WTC11 (cell line): ENCODE measurements around the gene AVL9. TPM values are rescaled to one million over a fixed set of nuclear protein-coding genes. Genes with fewer than 3 reads are reported as not detected.
A peak's percentile ranks its signal among the peaks of the same experiment; 100 is the strongest.

ENCODE experiments used
- ATAC-seq: fragments of 200-7000 bp; cut with Tn5 transposase; 2 replicates; pipeline ENCODE4 v1.10.0; 2021; ENCODE audit warnings: mild to moderate bottlenecking, moderate library complexity
- CTCF ChIA-PET: fragments of 300-600 bp; sonication (Branson Sonifier 250); formaldehyde crosslinking; loops from one replicate; lab custom pipeline; 2021; ENCODE audit warnings: antibody characterized with exemption; lab: Charles Lee
- POLR2A ChIA-PET: fragments of 350-600 bp; sonication (Branson Sonifier 250); formaldehyde crosslinking; loops from one replicate; lab custom pipeline; 2021; ENCODE audit warnings: antibody characterized with exemption; lab: Charles Lee
- DNase-seq: peaks from one replicate; pipeline ENCODE4 v3.0.0; 2021; ENCODE audit warnings: low spot score
- H3K27ac Mint-ChIP-seq: 2 replicates; pipeline ENCODE4 v1.8.0; 2021; ENCODE audit warnings: mixed read lengths
- H3K27me3 Mint-ChIP-seq: 2 replicates; pipeline ENCODE4 v1.8.0; 2021; ENCODE audit warnings: low read depth, mild to moderate bottlenecking, moderate library complexity, mixed read lengths
- H3K36me3 Mint-ChIP-seq: 2 replicates; pipeline ENCODE4 v1.8.0; 2021; ENCODE audit warnings: mixed read lengths
- H3K4me1 Mint-ChIP-seq: 2 replicates; pipeline ENCODE4 v1.8.0; 2022; ENCODE audit warnings: mixed read lengths
- H3K4me3 Mint-ChIP-seq: 2 replicates; pipeline ENCODE4 v1.8.0; 2021; ENCODE audit warnings: mild to moderate bottlenecking, moderate library complexity, mixed read lengths
- H3K9me3 Mint-ChIP-seq: 2 replicates; pipeline ENCODE4 v1.8.0; 2021; ENCODE audit warnings: mixed read lengths
- CREB1 ChIP-seq: sonication (generic); formaldehyde crosslinking; IDR thresholded peaks from 2 replicates; pipeline ENCODE4 v1.8.0; 2023; ENCODE audit warnings: mild to moderate bottlenecking, missing genetic modification reagents
- FOXJ3 ChIP-seq: sonication (generic); formaldehyde crosslinking; IDR thresholded peaks from 2 replicates; pipeline ENCODE4 v1.9.0; 2021; ENCODE audit warnings: missing genetic modification reagents, mild to moderate bottlenecking, borderline replicate concordance
- FOXP4 ChIP-seq: sonication (generic); formaldehyde crosslinking; IDR thresholded peaks from 2 replicates; pipeline ENCODE4 v1.8.0; 2022; ENCODE audit warnings: mild to moderate bottlenecking, missing genetic modification reagents
- HMGA2 ChIP-seq: fragments of 250-450 bp; sonication (Bioruptor Pico); IDR thresholded peaks from 2 replicates; pipeline ENCODE4 v1.4.0; 2021; ENCODE audit warnings: mild to moderate bottlenecking, moderate library complexity
- IRF1 ChIP-seq: sonication (generic); formaldehyde crosslinking; IDR thresholded peaks from 2 replicates; pipeline ENCODE4 v1.8.0; 2023; ENCODE audit warnings: missing genetic modification reagents
- MXD4 ChIP-seq: fragments of 250-450 bp; sonication (Bioruptor Pico); IDR thresholded peaks from 2 replicates; pipeline ENCODE4 v1.8.0; 2021; ENCODE audit warnings: mild to moderate bottlenecking, moderate library complexity, borderline replicate concordance
- NR2C2 ChIP-seq: sonication (generic); formaldehyde crosslinking; IDR thresholded peaks from 2 replicates; pipeline ENCODE4 v1.8.0; 2022; ENCODE audit warnings: mild to moderate bottlenecking, missing genetic modification reagents
- OVOL2 ChIP-seq: fragments of 250-450 bp; sonication (Bioruptor Pico); IDR thresholded peaks from 2 replicates; pipeline ENCODE4 v1.9.0; 2021; ENCODE audit warnings: mild to moderate bottlenecking, borderline replicate concordance
- SMAD4 ChIP-seq: sonication (generic); formaldehyde crosslinking; IDR thresholded peaks from 2 replicates; pipeline ENCODE4 v1.8.0; 2022; ENCODE audit warnings: mild to moderate bottlenecking, missing genetic modification reagents
- SP1 ChIP-seq: sonication (generic); formaldehyde crosslinking; conservative IDR thresholded peaks from 2 replicates; pipeline ENCODE4 v1.8.1; 2022; ENCODE audit warnings: missing genetic modification reagents
- TEAD1 ChIP-seq: sonication (generic); formaldehyde crosslinking; IDR thresholded peaks from 2 replicates; pipeline ENCODE4 v1.8.0; 2022; ENCODE audit warnings: mild to moderate bottlenecking, missing genetic modification reagents
- ZNF219 ChIP-seq: sonication (generic); formaldehyde crosslinking; IDR thresholded peaks from 2 replicates; pipeline ENCODE4 v1.8.0; 2023; ENCODE audit warnings: missing genetic modification reagents, mild to moderate bottlenecking, borderline replicate concordance
- total RNA-seq: library from RNA; stranded (reverse); gene quantifications from 3 replicates; pipeline ENCODE4 v1.2.3, GENCODE V29; 2021
- TF ChIP-seq, protein P1 (sequence below): fragments of 250-450 bp; sonication (Bioruptor Pico); conservative IDR thresholded peaks from 2 replicates; pipeline ENCODE4 v1.9.0; 2021; ENCODE audit warnings: mild to moderate bottlenecking
- TF ChIP-seq, protein P2 (sequence below): sonication (generic); formaldehyde crosslinking; conservative IDR thresholded peaks from 2 replicates; pipeline ENCODE4 v1.8.1; 2023; ENCODE audit warnings: mild to moderate bottlenecking, low read depth, missing genetic modification reagents, moderate library complexity
- TF ChIP-seq, protein P3 (sequence below): sonication (generic); formaldehyde crosslinking; IDR thresholded peaks from 2 replicates; pipeline ENCODE4 v1.8.1; 2023; ENCODE audit warnings: mild to moderate bottlenecking, missing genetic modification reagents, borderline replicate concordance
- TF ChIP-seq, protein P4 (sequence below): sonication (generic); formaldehyde crosslinking; IDR thresholded peaks from 2 replicates; pipeline ENCODE4 v1.8.1; 2022; ENCODE audit warnings: mild to moderate bottlenecking, moderate library complexity, missing genetic modification reagents

Gene AVL9
- total RNA-seq, 1 experiment from 2014 or later, result 55.6 TPM

GRCh38 chr7:32561613-32562012 lies 66.3 kb downstream of the AVL9 start (continued):
- TF ChIP-seq IRF1 (CRISPR knock-in tag) (no peak), MXD4 (no peak), SMAD4 (CRISPR knock-in tag) (no peak), FOXJ3 (no peak), HMGA2 (CRISPR knock-in tag) (no peak), ZNF219 (CRISPR knock-in tag) (no peak), NR2C2 (CRISPR knock-in tag) (no peak), TEAD1 (CRISPR knock-in tag) (no peak), CREB1 (no peak), FOXP4 (no peak), SP1 (CRISPR knock-in tag) (no peak)
- TF ChIP-seq, protein P1, sequence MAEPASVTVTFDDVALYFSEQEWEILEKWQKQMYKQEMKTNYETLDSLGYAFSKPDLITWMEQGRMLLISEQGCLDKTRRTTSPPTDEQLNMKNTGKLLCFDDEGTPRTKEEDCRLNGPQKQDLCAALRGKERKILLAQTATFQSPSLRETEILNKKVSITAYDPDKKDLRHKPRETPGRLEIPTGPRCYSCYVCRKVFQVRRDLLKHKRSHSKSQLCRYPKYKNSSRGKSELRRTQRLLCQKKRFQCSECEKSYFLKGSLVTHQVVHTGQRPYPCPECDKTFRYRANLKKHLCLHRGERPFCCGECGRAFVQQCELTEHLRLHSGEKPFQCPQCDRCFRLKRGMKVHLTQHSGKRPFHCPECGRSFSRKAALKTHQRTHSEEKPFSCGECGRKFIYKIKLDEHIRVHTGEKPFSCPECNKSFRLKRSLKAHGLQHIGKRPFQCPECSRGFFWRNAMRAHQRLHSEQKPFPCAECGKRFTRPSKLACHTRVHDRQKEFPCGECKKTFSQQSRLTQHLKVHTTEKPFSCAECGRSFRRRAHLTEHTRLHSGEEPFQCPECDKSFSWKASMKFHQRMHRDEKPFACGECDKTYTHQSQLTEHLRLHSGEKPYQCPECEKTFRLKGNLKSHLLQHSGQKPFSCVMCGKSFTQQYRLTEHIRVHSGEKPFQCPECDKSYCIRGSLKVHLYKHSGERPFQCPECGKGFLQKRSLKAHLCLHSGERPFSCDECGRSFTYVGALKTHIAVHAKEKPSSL (CRISPR knock-in tag), result no peak
- TF ChIP-seq, protein P2, sequence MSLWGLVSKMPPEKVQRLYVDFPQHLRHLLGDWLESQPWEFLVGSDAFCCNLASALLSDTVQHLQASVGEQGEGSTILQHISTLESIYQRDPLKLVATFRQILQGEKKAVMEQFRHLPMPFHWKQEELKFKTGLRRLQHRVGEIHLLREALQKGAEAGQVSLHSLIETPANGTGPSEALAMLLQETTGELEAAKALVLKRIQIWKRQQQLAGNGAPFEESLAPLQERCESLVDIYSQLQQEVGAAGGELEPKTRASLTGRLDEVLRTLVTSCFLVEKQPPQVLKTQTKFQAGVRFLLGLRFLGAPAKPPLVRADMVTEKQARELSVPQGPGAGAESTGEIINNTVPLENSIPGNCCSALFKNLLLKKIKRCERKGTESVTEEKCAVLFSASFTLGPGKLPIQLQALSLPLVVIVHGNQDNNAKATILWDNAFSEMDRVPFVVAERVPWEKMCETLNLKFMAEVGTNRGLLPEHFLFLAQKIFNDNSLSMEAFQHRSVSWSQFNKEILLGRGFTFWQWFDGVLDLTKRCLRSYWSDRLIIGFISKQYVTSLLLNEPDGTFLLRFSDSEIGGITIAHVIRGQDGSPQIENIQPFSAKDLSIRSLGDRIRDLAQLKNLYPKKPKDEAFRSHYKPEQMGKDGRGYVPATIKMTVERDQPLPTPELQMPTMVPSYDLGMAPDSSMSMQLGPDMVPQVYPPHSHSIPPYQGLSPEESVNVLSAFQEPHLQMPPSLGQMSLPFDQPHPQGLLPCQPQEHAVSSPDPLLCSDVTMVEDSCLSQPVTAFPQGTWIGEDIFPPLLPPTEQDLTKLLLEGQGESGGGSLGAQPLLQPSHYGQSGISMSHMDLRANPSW (CRISPR knock-in tag), result no peak
- TF ChIP-seq, protein P3, sequence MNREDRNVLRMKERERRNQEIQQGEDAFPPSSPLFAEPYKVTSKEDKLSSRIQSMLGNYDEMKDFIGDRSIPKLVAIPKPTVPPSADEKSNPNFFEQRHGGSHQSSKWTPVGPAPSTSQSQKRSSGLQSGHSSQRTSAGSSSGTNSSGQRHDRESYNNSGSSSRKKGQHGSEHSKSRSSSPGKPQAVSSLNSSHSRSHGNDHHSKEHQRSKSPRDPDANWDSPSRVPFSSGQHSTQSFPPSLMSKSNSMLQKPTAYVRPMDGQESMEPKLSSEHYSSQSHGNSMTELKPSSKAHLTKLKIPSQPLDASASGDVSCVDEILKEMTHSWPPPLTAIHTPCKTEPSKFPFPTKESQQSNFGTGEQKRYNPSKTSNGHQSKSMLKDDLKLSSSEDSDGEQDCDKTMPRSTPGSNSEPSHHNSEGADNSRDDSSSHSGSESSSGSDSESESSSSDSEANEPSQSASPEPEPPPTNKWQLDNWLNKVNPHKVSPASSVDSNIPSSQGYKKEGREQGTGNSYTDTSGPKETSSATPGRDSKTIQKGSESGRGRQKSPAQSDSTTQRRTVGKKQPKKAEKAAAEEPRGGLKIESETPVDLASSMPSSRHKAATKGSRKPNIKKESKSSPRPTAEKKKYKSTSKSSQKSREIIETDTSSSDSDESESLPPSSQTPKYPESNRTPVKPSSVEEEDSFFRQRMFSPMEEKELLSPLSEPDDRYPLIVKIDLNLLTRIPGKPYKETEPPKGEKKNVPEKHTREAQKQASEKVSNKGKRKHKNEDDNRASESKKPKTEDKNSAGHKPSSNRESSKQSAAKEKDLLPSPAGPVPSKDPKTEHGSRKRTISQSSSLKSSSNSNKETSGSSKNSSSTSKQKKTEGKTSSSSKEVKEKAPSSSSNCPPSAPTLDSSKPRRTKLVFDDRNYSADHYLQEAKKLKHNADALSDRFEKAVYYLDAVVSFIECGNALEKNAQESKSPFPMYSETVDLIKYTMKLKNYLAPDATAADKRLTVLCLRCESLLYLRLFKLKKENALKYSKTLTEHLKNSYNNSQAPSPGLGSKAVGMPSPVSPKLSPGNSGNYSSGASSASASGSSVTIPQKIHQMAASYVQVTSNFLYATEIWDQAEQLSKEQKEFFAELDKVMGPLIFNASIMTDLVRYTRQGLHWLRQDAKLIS (CRISPR knock-in tag), result no peak
- TF ChIP-seq, protein P4, sequence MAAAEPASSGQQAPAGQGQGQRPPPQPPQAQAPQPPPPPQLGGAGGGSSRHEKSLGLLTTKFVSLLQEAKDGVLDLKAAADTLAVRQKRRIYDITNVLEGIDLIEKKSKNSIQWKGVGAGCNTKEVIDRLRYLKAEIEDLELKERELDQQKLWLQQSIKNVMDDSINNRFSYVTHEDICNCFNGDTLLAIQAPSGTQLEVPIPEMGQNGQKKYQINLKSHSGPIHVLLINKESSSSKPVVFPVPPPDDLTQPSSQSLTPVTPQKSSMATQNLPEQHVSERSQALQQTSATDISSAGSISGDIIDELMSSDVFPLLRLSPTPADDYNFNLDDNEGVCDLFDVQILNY (CRISPR knock-in tag), result no peak

GRCh38 chr7:32564542-32564941 lies 69.3 kb downstream of the AVL9 start:
- Mint-ChIP-seq H3K27me3 (no peaks in the 10 kb centered on the region), H3K9me3 (no peaks in the 10 kb centered on the region), H3K4me1 (peaks cover 8% of the 10 kb centered on the region; the same call in 1 of the 2 replicates), H3K27ac (peak overlapping the region; percentile 15; the same call in 1 of the 2 replicates), H3K36me3 (peaks cover 22% of the 10 kb centered on the region), H3K4me3 (no peak overlapping the region)
- ChIA-PET POLR2A (no interaction called here), CTCF (no interaction called here)
- peak; percentile 56 for ATAC-seq
- TF ChIP-seq MXD4, result no peak
- TF ChIP-seq OVOL2, result no peak
- no peak for DNase-seq
